B cell (primary cell): Measurements from ENCODE around the gene SDK1. TPM values are rescaled to one million over a fixed set of nuclear protein-coding genes. Genes with fewer than 3 reads are reported as not detected.

ENCODE experiments used
- ATAC-seq: fragments of 200-7000 bp; cut with Tn5 transposase; one replicate; pipeline ENCODE4 v1.10.0; 2021; ENCODE audit warnings: low read depth, mild to moderate bottlenecking, moderate number of reproducible peaks, moderate library complexity
- CTCF ChIA-PET: fragments of 350-600 bp; sonication (Branson Sonifier 250); formaldehyde crosslinking; loops from one replicate; lab custom pipeline; 2021; ENCODE audit warnings: antibody characterized with exemption, inconsistent platforms; lab: Charles Lee
- POLR2A ChIA-PET: fragments of 350-600 bp; sonication (Branson Sonifier 250); formaldehyde crosslinking; loops from one replicate; lab custom pipeline; 2021; ENCODE audit warnings: antibody characterized with exemption; lab: Charles Lee
- DNase-seq: peaks from one replicate; pipeline ENCODE4 v3.0.0; 2013
- H2AFZ ChIP-seq: 2 replicates; pipeline ENCODE4 v1.6.1; 2012; ENCODE audit warnings: mild to moderate bottlenecking, low read depth, low read length; ENCODE audit not compliant: insufficient read depth, poor library complexity, severe bottlenecking
- H3K27ac ChIP-seq, 2 donors: 1 replicate in 1 of 2; 2 replicates in 1 of 2; pipeline ENCODE4 v1.5.1; 2012 to 2013; ENCODE audit warnings: low read length in 2 of 2, mild to moderate bottlenecking in 2 of 2, moderate library complexity in 1 of 2
- H3K27me3 ChIP-seq, 4 experiments: fragments of 200-600 bp in 1 of 4; sonication (generic) in 1 of 4; replicated peaks in 1 of 4; 1 replicate in 2 of 4; 2 replicates in 2 of 4; pipeline versions ENCODE4 v1.6.1 to v1.7.0; 2013 to 2016; ENCODE audit warnings: low read length in 3 of 4, mild to moderate bottlenecking in 2 of 4, mixed read lengths in 1 of 4, moderate library complexity in 1 of 4; ENCODE audit not compliant: insufficient read depth in 4 of 4, control insufficient read depth in 3 of 4; ENCODE audit errors: control extremely low read depth in 1 of 4
- H3K36me3 ChIP-seq, 2 experiments: replicated peaks in 1 of 2; 1 replicate in 1 of 2; 2 replicates in 1 of 2; pipeline versions ENCODE4 v1.6.1 to v1.7.1; 2013; ENCODE audit warnings: low read length in 1 of 2; ENCODE audit not compliant: insufficient read depth in 2 of 2, control insufficient read depth in 1 of 2; ENCODE audit errors: control extremely low read depth in 1 of 2, extremely low read depth in 1 of 2
- H3K4me1 ChIP-seq, 2 donors: fragments of 200-600 bp in 1 of 2; sonication (generic) in 1 of 2; 1 replicate in 1 of 2; 2 replicates in 1 of 2; pipeline versions ENCODE4 v1.5.1 to v1.6.1; 2013 to 2017; ENCODE audit warnings: low read length in 2 of 2; ENCODE audit not compliant: control insufficient read depth in 2 of 2, insufficient read depth in 2 of 2
- H3K4me2 ChIP-seq: replicated peaks from 2 replicates; pipeline ENCODE3; 2012; ENCODE audit warnings: mild to moderate bottlenecking, low read depth, low read length; ENCODE audit not compliant: poor library complexity, severe bottlenecking
- H3K4me3 ChIP-seq, 5 experiments: fragments of 200-600 bp in 1 of 5; sonication (generic) in 1 of 5; 1 replicate in 3 of 5; 2 replicates in 2 of 5; pipeline versions ENCODE4 v1.5.1 to v1.7.0; 2011 to 2016; ENCODE audit warnings: low read length in 4 of 5, mild to moderate bottlenecking in 4 of 5, low read depth in 2 of 5, control low read depth in 1 of 5, moderate library complexity in 1 of 5; ENCODE audit not compliant: insufficient read depth in 1 of 5; ENCODE audit errors: control extremely low read depth in 1 of 5, extremely low read depth in 1 of 5
- H3K79me2 ChIP-seq: fragments of 200-600 bp; sonication (generic); one replicate; pipeline ENCODE4 v1.6.0; 2016; ENCODE audit warnings: low read length; ENCODE audit not compliant: control insufficient read depth, insufficient read depth
- H3K9ac ChIP-seq: fragments of 200-600 bp; sonication (generic); 2 replicates; pipeline ENCODE4 v1.6.1; 2017; ENCODE audit warnings: mild to moderate bottlenecking, low read length, moderate library complexity
- H3K9me3 ChIP-seq, 3 donors: one replicate each; pipeline versions ENCODE4 v1.6.1 to v1.7.1; 2013; ENCODE audit warnings: low read length in 2 of 3; ENCODE audit not compliant: control insufficient read depth in 2 of 3, insufficient read depth in 1 of 3; ENCODE audit errors: control extremely low read depth in 1 of 3
- H4K20me1 ChIP-seq: 2 replicates; pipeline ENCODE4 v1.6.0; 2012; ENCODE audit warnings: mild to moderate bottlenecking, low read length; ENCODE audit not compliant: insufficient read depth, control insufficient read depth, poor library complexity, severe bottlenecking
- H3K27ac Mint-ChIP-seq: one replicate; pipeline ENCODE4 v1.8.0; 2021; ENCODE audit warnings: mixed read lengths
- H3K27me3 Mint-ChIP-seq: one replicate; pipeline ENCODE4 v1.8.0; 2021; ENCODE audit warnings: mixed read lengths
- H3K4me1 Mint-ChIP-seq: one replicate; pipeline ENCODE4 v1.8.0; 2021; ENCODE audit warnings: mixed read lengths
- H3K4me3 Mint-ChIP-seq: one replicate; pipeline ENCODE4 v1.8.0; 2021; ENCODE audit warnings: mixed read lengths
- H3K9me3 Mint-ChIP-seq: one replicate; pipeline ENCODE4 v1.8.0; 2022; ENCODE audit warnings: mixed read lengths; ENCODE audit not compliant: insufficient read depth
- CTCF ChIP-seq: fragments of 200-600 bp; IDR thresholded peaks from one replicate; pipeline ENCODE4 v1.8.0; 2022; ENCODE audit warnings: antibody characterized with exemption, mild to moderate bottlenecking
- EZH2 ChIP-seq: IDR thresholded peaks from 2 replicates; pipeline ENCODE4 v1.6.1; 2012; ENCODE audit warnings: borderline replicate concordance, low read depth, mild to moderate bottlenecking, moderate library complexity, low read length; ENCODE audit not compliant: insufficient read depth, poor library complexity, severe bottlenecking
- WGBS: methylation state at CpG from one replicate; pipeline ENCODE4 v1.1.5; 2013; ENCODE audit warnings: missing lambda C conversion rate; ENCODE audit not compliant: insufficient coverage; 5-methylcytosine and 5-hydroxymethylcytosine counted together
- intact Hi-C: fragments of 100-400 bp; cut with micrococcal nuclease; formaldehyde crosslinking; loops from one replicate; pipeline ENCODE4 v1.10.0; 2022
- polyA plus RNA-seq: library from polyadenylated mRNA; depleted of rRNA; stranded (reverse); fragments of >200 nt; gene quantifications from 2 replicates; pipeline ENCODE4 v1.2.3, GENCODE V29; 2012
- total RNA-seq, 2 donors: library from RNA; stranded (reverse); fragments of 120-200 nt in 1 of 2; gene quantifications; 1 replicate in 1 of 2; 2 replicates in 1 of 2; pipeline versions ENCODE4 v1.2.3 to v1.2.4, GENCODE V29; 2013 to 2022

Gene SDK1
- total and polyA plus RNA-seq, 2 donors (not counting 1 experiment from before 2014, with no cell fraction given): 0.73 to 2.0 TPM

DNA sequence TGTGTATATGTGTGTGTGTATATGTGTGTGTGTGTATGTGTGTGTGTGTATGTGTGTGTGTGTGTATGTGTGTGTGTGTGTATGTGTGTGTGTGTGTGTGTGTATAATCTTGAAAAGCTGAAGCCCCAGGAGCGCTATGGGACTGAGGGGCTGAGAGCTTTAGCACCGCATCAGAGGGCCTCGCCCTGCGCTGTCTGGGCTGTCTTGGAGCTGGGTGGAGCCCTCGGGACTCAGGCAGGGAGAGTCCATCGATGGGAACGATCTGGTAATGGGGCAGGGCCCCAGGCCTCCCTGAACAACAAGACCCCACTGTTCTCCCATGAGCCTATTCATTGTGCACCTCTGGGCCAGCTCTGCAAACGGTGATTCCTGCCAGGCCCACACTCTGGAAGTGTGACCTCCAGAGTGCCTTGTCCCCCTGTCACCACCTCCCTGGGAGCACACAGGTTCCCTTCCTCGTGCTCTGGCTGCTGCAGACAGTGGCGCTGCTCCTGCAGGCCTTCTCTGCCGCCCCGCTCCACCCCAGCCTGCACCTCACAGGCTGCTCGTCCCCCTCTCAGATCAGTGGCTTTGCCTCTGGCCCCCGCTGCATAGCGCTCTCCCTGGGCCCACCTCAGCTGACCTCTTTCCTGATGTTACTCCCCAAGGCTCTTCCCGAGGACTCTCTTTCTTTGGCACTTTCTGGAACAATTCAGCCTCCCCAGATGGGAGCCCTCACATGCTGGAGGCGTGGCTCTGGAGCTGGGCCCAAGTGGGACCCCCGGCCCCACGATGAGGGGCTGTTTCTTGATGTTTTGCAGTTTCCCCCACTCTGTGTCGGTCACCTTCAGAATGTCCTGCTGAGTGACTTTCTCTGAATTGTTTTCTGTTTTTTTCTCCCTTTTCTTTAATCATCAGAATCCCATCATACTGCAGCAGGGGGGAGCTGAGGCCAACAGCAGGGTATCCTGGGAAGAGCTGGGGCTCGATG lies 838.9 kb downstream of the SDK1 start:
- Mint-ChIP-seq H3K4me3 (no peak overlapping the region), H3K27me3 (peaks cover 16% of the 10 kb centered on the region), H3K27ac (no peak overlapping the region), H3K9me3 (no peaks in the 10 kb centered on the region), H3K4me1 (no peaks in the 10 kb centered on the region)
- no peaks in the 10 kb centered on the region for H3K4me1 ChIP-seq
- H4K20me1 ChIP-seq: no peaks in the 10 kb centered on the region
- ChIA-PET CTCF (interaction anchor here (1.2 kb wide), 1 partner anchor 14 kb away, joined by 3 read pairs; no protein-coding TSS in a partner anchor), POLR2A (no interaction called here)
- 94% methylated on average over 20 of the region's 21 CpGs for WGBS
- no peaks in the 10 kb centered on the region for H3K36me3 ChIP-seq
- ATAC-seq (no peak), DNase-seq (no peak)
- no peak overlapping the region for H3K4me2 ChIP-seq
- TF ChIP-seq EZH2: no peak
- no peak for TF ChIP-seq CTCF
- no peak overlapping the region for H3K27ac ChIP-seq
- intact Hi-C loops: no loop called here
- H3K4me3 ChIP-seq: no peak overlapping the region
- H3K79me2 ChIP-seq: no peaks in the 10 kb centered on the region
- H3K9me3 ChIP-seq: peaks cover 0 to 5% (median 0%) of the 10 kb centered on the region in 3 donors
- H3K9ac ChIP-seq: no peak overlapping the region
- H3K27me3 ChIP-seq: peaks cover 0 to 6% (median 0%) of the 10 kb centered on the region in 4 experiments
- no peak overlapping the region for H2AFZ ChIP-seq

DNA sequence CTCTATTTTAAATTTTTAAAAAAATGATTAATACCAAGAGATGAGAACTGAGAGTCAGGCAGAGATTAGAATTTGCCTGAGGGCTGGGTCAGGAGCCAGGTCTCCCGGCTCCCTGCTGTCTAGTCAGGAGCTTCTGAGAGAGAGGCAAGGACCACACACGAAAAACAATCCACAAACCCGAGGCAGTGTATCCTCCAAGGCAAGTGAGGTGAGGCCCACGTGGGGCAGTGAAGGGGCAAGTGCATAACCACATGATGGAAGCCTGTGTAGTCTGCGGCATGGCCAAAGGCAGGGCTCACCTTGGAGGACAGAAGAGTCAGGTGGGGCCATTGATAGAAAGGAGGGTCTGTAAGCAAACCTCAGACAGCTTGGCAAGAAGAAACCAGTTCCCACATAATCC lies 839.9 kb downstream of the SDK1 start:
- POLR2A ChIA-PET: no interaction called here
- no peak overlapping the region for H3K4me3 ChIP-seq

More for the DNA sequence above, 839.9 kb downstream of the SDK1 start:
- CTCF ChIA-PET: interaction anchor here (1.2 kb wide), 1 partner anchor 13 kb away, joined by 3 read pairs; no protein-coding TSS in a partner anchor
- ATAC-seq (no peak), DNase-seq (no peak)
- Mint-ChIP-seq H3K27me3 (peaks cover 20% of the 10 kb centered on the region), H3K4me1 (no peaks in the 10 kb centered on the region), H3K4me3 (no peak overlapping the region), H3K9me3 (no peaks in the 10 kb centered on the region), H3K27ac (no peak overlapping the region)
- peaks cover 0 to 6% (median 0%) of the 10 kb centered on the region in 4 experiments for H3K27me3 ChIP-seq
- H3K36me3 ChIP-seq: no peaks in the 10 kb centered on the region
- no peaks in the 10 kb centered on the region for H3K79me2 ChIP-seq
- no peak overlapping the region for H3K27ac ChIP-seq
- H4K20me1 ChIP-seq: no peaks in the 10 kb centered on the region
- 89% methylated on average over 5 of the region's 5 CpGs for WGBS
- no peak for TF ChIP-seq EZH2
- no peak for TF ChIP-seq CTCF
- no peak overlapping the region for H3K9ac ChIP-seq
- intact Hi-C loops: no loop called here
- no peak overlapping the region for H2AFZ ChIP-seq
- peaks cover 0 to 5% (median 0%) of the 10 kb centered on the region in 3 donors for H3K9me3 ChIP-seq
- H3K4me2 ChIP-seq: no peak overlapping the region
- H3K4me1 ChIP-seq: no peaks in the 10 kb centered on the region
